A549 (cell line): ENCODE results near the gene IL1RAP. TPM values are rescaled to one million over a fixed set of nuclear protein-coding genes. Genes with fewer than 3 reads are reported as not detected.
A peak's percentile ranks its signal among the peaks of the same experiment; 100 is the strongest.
"Not testable (repeated sequence)": the region's sequence is repeated elsewhere in the genome, so short reads cannot be mapped to it uniquely, and the experiment has no call there.

Experiments used
- ATAC-seq, 2 experiments: fragments of 200-7000 bp in 1 of 2; fragments of >200 bp in 1 of 2; cut with Nextera tagmentation in 1 of 2; cut with Tn5 transposase in 1 of 2; 3 replicates each; pipeline versions ENCODE4 v1.8.0 to v1.9.1; 2018 to 2020; ENCODE audit warnings: mild to moderate bottlenecking in 1 of 2, moderate library complexity in 1 of 2
- CTCF ChIA-PET: fragments of 300-600 bp; sonication (Branson Sonifier 250); formaldehyde crosslinking; extraction: SDS; loops from one replicate; lab custom pipeline; 2021; ENCODE audit warnings: antibody characterized with exemption, inconsistent platforms; lab: Yijun Ruan, JAX
- POLR2A ChIA-PET: fragments of 350-600 bp; formaldehyde crosslinking; extraction: SDS; loops from one replicate; lab custom pipeline; 2021; ENCODE audit warnings: antibody characterized with exemption, inconsistent platforms; lab: Yijun Ruan, JAX
- DNase-seq, 2 experiments: peaks; one replicate each; pipeline versions ENCODE4 v3.0.0 to v3.0.0-alpha.2; 2011 to 2016; ENCODE audit warnings: low read depth in 1 of 2, low spot score in 1 of 2
- FAIRE-seq: peaks from 2 replicates; lab custom pipeline; 2011; peaks lifted over from hg19 to GRCh38; lab: Jason Lieb, UNC
- H3K27ac ChIP-seq, 2 experiments: fragments of >200 bp; sonication (Bioruptor Twin); formaldehyde crosslinking; 3 replicates each; pipeline ENCODE4 v1.5.1; 2016 to 2017
- H3K4me1 ChIP-seq: fragments of >200 bp; sonication (Bioruptor Twin); formaldehyde crosslinking; 3 replicates; pipeline ENCODE4 v1.6.1; 2016
- H3K4me2 ChIP-seq: fragments of >200 bp; sonication (Bioruptor Twin); formaldehyde crosslinking; 3 replicates; pipeline ENCODE4 v1.6.1; 2016
- H3K4me3 ChIP-seq: fragments of >200 bp; sonication (Bioruptor Twin); formaldehyde crosslinking; 3 replicates; pipeline ENCODE4 v1.5.1; 2016
- H3K9me3 ChIP-seq: fragments of >200 bp; sonication (Bioruptor Twin); formaldehyde crosslinking; 3 replicates; pipeline ENCODE4 v1.6.1; 2016
- CBX2 ChIP-seq: fragments of 200-600 bp; sonication (generic); IDR thresholded peaks from 2 replicates; pipeline ENCODE4 v1.6.1; 2016; ENCODE audit warnings: low read depth, mild to moderate bottlenecking, borderline replicate concordance
- CBX8 ChIP-seq: fragments of 200-600 bp; sonication (generic); IDR thresholded peaks from 2 replicates; pipeline ENCODE4 v1.6.1; 2016
- CEBPB ChIP-seq, 2 experiments: fragments of >200 bp in 1 of 2; sonication (Bioruptor Twin) in 1 of 2; formaldehyde crosslinking in 1 of 2; IDR thresholded peaks; 2 replicates each; pipeline ENCODE4 v1.6.1; 2012 to 2016
- CHD2 ChIP-seq: fragments of 150-350 bp; IDR thresholded peaks from 2 replicates; pipeline ENCODE4 v1.6.1; 2014; ENCODE audit warnings: low read length; ENCODE audit not compliant: partially characterized antibody
- CHD4 ChIP-seq: fragments of 200-600 bp; sonication (generic); IDR thresholded peaks from 2 replicates; pipeline ENCODE4 v1.6.1; 2016; ENCODE audit warnings: antibody characterized with exemption, mild to moderate bottlenecking, borderline replicate concordance
- FOSL2 ChIP-seq, 2 experiments: fragments of 450-650 bp in 1 of 2; fragments of >200 bp in 1 of 2; sonication (Bioruptor Twin) in 1 of 2; formaldehyde crosslinking; IDR thresholded peaks; 2 replicates each; pipeline versions ENCODE4 v1.5.0 to v1.6.1; 2016 to 2020; ENCODE audit warnings: mild to moderate bottlenecking in 1 of 2, moderate library complexity in 1 of 2
- GATA3 ChIP-seq: IDR thresholded peaks from 2 replicates; pipeline ENCODE4 v1.6.1; 2012; ENCODE audit warnings: borderline replicate concordance
- HDAC2 ChIP-seq: fragments of 200-600 bp; sonication (generic); IDR thresholded peaks from 2 replicates; pipeline ENCODE4 v1.6.1; 2016
- JUNB ChIP-seq: fragments of >200 bp; sonication (Bioruptor Twin); formaldehyde crosslinking; IDR thresholded peaks from 2 replicates; pipeline ENCODE4 v1.6.1; 2016
- KDM1A ChIP-seq: fragments of 200-600 bp; sonication (generic); IDR thresholded peaks from 2 replicates; pipeline ENCODE4 v1.6.1; 2016; ENCODE audit warnings: low read depth, mild to moderate bottlenecking
- MAX ChIP-seq: IDR thresholded peaks from 2 replicates; pipeline ENCODE4 v1.6.1; 2012
- MYC ChIP-seq: IDR thresholded peaks from 2 replicates; pipeline ENCODE4 v1.6.1; 2012; ENCODE audit warnings: mild to moderate bottlenecking, inconsistent platforms, low read length, improper control_type of control experiment, borderline replicate concordance
- NFE2L2 ChIP-seq: fragments of 150-350 bp; conservative IDR thresholded peaks from 2 replicates; pipeline ENCODE4 v1.6.1; 2014; ENCODE audit warnings: low read length
- POLR2AphosphoS2 ChIP-seq: conservative IDR thresholded peaks from 2 replicates; pipeline ENCODE4 v1.6.1; 2012; ENCODE audit warnings: low read length, improper control_type of control experiment, inconsistent platforms
- RAD21 ChIP-seq, 2 experiments: fragments of >200 bp in 1 of 2; sonication (Bioruptor Twin) in 1 of 2; formaldehyde crosslinking in 1 of 2; IDR thresholded peaks in 1 of 2; conservative IDR thresholded peaks in 1 of 2; 2 replicates in 1 of 2; 3 replicates in 1 of 2; pipeline ENCODE4 v1.6.1; 2012 to 2018; ENCODE audit warnings: inconsistent platforms in 1 of 2
- REST ChIP-seq: fragments of 200-600 bp; sonication (generic); IDR thresholded peaks from 2 replicates; pipeline ENCODE4 v1.6.1; 2016; ENCODE audit warnings: antibody characterized with exemption, mild to moderate bottlenecking, moderate library complexity
- RNF2 ChIP-seq: fragments of 200-600 bp; sonication (generic); IDR thresholded peaks from 2 replicates; pipeline ENCODE4 v1.6.1; 2016; ENCODE audit warnings: low read depth, mild to moderate bottlenecking, antibody characterized with exemption, moderate library complexity, borderline replicate concordance
- SMC3 ChIP-seq: fragments of >200 bp; sonication (Bioruptor Twin); formaldehyde crosslinking; IDR thresholded peaks from 3 replicates; pipeline ENCODE4 v1.6.1; 2018; ENCODE audit warnings: inconsistent platforms
- SREBF2 ChIP-seq: fragments of 450-650 bp; IDR thresholded peaks from 2 replicates; pipeline ENCODE4 v1.6.1; 2014; ENCODE audit warnings: mild to moderate bottlenecking, moderate library complexity
- TP53 ChIP-seq: fragments of 250-450 bp; sonication (Bioruptor Pico); IDR thresholded peaks from 2 replicates; pipeline ENCODE4 v1.5.0; 2021; ENCODE audit warnings: mild to moderate bottlenecking, moderate library complexity
- ZC3H11A ChIP-seq: fragments of 450-650 bp; IDR thresholded peaks from 2 replicates; pipeline ENCODE4 v1.6.1; 2014; ENCODE audit warnings: antibody characterized with exemption, mild to moderate bottlenecking
- ZFP36 ChIP-seq: fragments of 450-650 bp; IDR thresholded peaks from 2 replicates; pipeline ENCODE4 v1.6.1; 2014; ENCODE audit warnings: borderline replicate concordance; ENCODE audit not compliant: partially characterized antibody
- WGBS: methylation state at CpG from one replicate; pipeline ENCODE4 v1.1.6; 2017; ENCODE audit errors: missing lambda C conversion rate; 5-methylcytosine and 5-hydroxymethylcytosine counted together
- polyA plus RNA-seq, 4 experiments: library from polyadenylated mRNA; depleted of rRNA in 3 of 4; stranded (reverse); fragments of >200 nt; fragmentation: RNase III in 1 of 4; extraction: RNeasy Plus Mini Kit Qiagen cat#74134 plus additional on column Dnase treatment in 1 of 4; gene quantifications; 2 replicates in 3 of 4; 3 replicates in 1 of 4; pipeline ENCODE4 v1.2.3, GENCODE V29; 2011 to 2017
- TF ChIP-seq, protein P1 (sequence below): fragments of 250-450 bp; sonication (Bioruptor Pico); IDR thresholded peaks from 2 replicates; pipeline ENCODE4 v1.5.0; 2020; ENCODE audit warnings: low read depth, mild to moderate bottlenecking, moderate library complexity

The IL1RAP gene
- polyA plus RNA-seq, 2 of the 4 experiments (the other 2 are of a cell fraction) = 3.9 to 18.5 TPM

DNA sequence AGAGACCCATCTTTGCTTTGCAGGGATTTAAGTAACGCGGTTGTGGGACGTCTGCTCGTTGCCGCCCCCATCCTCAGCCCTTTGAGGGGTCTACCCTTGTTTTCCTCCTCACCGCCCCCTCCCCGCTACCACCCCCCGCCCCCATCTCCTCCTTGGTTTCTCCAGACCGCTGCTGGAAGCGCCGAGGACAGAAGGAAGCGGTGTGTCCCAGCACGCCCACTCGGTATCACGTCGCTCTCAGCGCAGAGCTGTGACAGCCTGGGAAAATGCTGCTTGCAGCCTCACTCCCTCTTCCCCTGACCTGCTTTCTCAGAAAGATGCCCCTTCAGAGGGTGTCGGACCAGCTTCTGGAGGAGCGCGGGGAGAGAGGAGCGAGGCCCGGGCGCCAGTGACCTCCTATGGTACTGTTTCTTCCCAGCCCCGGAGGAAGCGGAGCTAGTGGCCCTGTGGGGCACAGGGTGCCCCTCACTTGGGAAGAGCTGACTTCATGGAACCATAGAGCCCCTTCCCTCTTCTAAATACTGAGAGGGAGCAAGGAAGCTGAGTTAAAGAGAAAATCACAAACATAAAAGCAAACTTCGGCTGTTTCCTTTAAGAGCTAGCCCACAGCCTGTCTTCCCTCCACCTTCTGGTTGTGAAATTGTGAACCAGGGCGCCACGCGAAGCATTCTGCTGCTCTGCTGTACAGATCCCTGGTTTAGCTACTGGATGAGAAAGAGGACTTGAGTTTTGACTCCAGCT lies 698 bp downstream of the IL1RAP start:
- TF ChIP-seq SMC3 = no peak
- peak in 1 of 2 experiments; percentile 42; a peak in 1 of 4 replicates for TF ChIP-seq CEBPB (IDR thresholded peaks at IDR 0.05)
- no peak for TF ChIP-seq ZFP36
- TF ChIP-seq MAX = 0 out of 2 replicates have a peak, but pooled peaks have one; percentile 20
- peaks cover 42% of the 10 kb centered on the region for H3K4me1 ChIP-seq
- WGBS = 2% methylated on average over 12 of the region's 29 CpGs
- ATAC-seq = peak; percentile 55 to 67
- H3K4me2 ChIP-seq = peak overlapping the region; percentile 86
- FAIRE-seq = no peak
- ChIA-PET POLR2A (interaction anchor here (0.8 to 2.6 kb wide), 8 partner anchors 9 to 193 kb away, joined by 3 to 31 read pairs (median 6); partner anchors contain the start of gene CLDN1), CTCF (interaction anchor here (0.6 to 1.7 kb wide), 16 partner anchors 10 to 1368 kb away, joined by 3 to 6 read pairs (median 3); no protein-coding TSS in a partner anchor)
- H3K27ac ChIP-seq = peak overlapping the region; percentile 77 to 88
- no peaks in the 10 kb centered on the region for H3K9me3 ChIP-seq
- peak; percentile 18 to 36 for DNase-seq
- peak overlapping the region; percentile 85 for H3K4me3 ChIP-seq

GRCh38 chr3:190516416-190516815 lies 2.5 kb downstream of the IL1RAP start:
- CTCF ChIA-PET = interaction anchor here (1.4 kb wide), 1 partner anchor 555 kb away, joined by 3 read pairs; no protein-coding TSS in a partner anchor
- no peaks in the 10 kb centered on the region for H3K9me3 ChIP-seq
- H3K4me1 ChIP-seq = peaks cover 49% of the 10 kb centered on the region
- WGBS = 91% methylated on average over 1 of the region's 1 CpG
- H3K27ac ChIP-seq = no peak overlapping the region
- POLR2A ChIA-PET = no interaction called here
- no peak overlapping the region for H3K4me3 ChIP-seq
- TF ChIP-seq TP53 (CRISPR knock-in tag) = no peak
- no peak for TF ChIP-seq POLR2AphosphoS2
- TF ChIP-seq KDM1A = no peak
- TF ChIP-seq, protein P1, sequence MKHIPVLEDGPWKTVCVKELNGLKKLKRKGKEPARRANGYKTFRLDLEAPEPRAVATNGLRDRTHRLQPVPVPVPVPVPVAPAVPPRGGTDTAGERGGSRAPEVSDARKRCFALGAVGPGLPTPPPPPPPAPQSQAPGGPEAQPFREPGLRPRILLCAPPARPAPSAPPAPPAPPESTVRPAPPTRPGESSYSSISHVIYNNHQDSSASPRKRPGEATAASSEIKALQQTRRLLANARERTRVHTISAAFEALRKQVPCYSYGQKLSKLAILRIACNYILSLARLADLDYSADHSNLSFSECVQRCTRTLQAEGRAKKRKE (CRISPR knock-in tag) = no peak
- TF ChIP-seq HDAC2 = no peak
- no peak for TF ChIP-seq RNF2
- no peak for TF ChIP-seq JUNB
- TF ChIP-seq CBX8 = no peak
- TF ChIP-seq ZC3H11A = no peak
- TF ChIP-seq NFE2L2 = no peak
- TF ChIP-seq CHD2 = no peak
- FAIRE-seq (no peak), ATAC-seq (no peak), DNase-seq (no peak)
- peak overlapping the region; percentile 86 for H3K4me2 ChIP-seq

DNA sequence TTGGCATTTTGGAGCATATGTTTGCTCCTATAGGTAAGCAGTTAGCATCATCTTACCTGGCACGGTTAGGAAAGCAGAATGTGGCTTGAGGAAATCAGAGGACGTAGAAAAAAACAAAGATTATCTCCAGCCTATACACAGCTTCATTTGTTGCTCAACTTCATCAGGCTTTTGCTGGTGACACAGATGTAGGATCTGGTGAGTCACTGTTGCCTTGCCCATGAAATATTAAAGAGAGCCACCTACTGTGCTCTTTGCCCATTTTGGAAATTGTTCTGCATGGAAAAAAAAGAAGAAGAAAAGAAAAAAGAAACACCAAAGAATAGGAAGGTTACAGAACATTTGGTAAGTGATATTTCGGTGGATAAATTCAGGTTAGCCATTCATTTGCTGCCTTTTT lies 3.8 kb downstream of the IL1RAP start:
- ChIA-PET POLR2A (no interaction called here), CTCF (interaction anchor here (0.6 kb wide), 2 partner anchors 179 to 181 kb away, joined by 3 to 4 read pairs; no protein-coding TSS in a partner anchor)
- H3K4me3 ChIP-seq = no peak overlapping the region
- H3K4me1 ChIP-seq = peaks cover 48% of the 10 kb centered on the region
- TF ChIP-seq REST (no peak), ZFP36 (no peak), JUNB (peak; percentile 48; the same call in 1 of the 2 replicates), CEBPB (IDR thresholded peaks at IDR 0.05) (peak; percentile 52 to 55; a peak in 2 of 4 replicates), CHD4 (no peak), RAD21 (conservative IDR thresholded peaks at IDR 0.05 in 1 of 2, IDR thresholded peaks at IDR 0.05 in 1 of 2) (peak in 1 of 2 experiments; percentile 30; a peak in 1 of 5 replicates), CBX2 (no peak), SREBF2 (no peak), FOSL2 (IDR thresholded peaks at IDR 0.05) (no peak), FOSL2 (CRISPR knock-in tag; IDR thresholded peaks at IDR 0.05) (peak; percentile 61), SMC3 (0 out of 3 replicates have a peak, but pooled peaks have one; percentile 14), MYC (no peak), GATA3 (no peak)
- WGBS = 51% methylated on average over 3 of the region's 3 CpGs
- no peaks in the 10 kb centered on the region for H3K9me3 ChIP-seq
- DNase-seq (peak in 1 of 2 experiments; percentile 40), FAIRE-seq (no peak), ATAC-seq (no peak)
- peak overlapping the region; percentile 51 to 67; a peak in 5 of 6 replicates for H3K27ac ChIP-seq
- peak overlapping the region; percentile 86 for H3K4me2 ChIP-seq

GRCh38 chr3:190518531-190518930 lies 4.6 kb downstream of the IL1RAP start:
- DNase-seq, FAIRE-seq, ATAC-seq, CTCF ChIA-PET, H3K4me3 ChIP-seq, H3K27ac ChIP-seq, H3K9me3 ChIP-seq, POLR2A ChIA-PET, H3K4me2 ChIP-seq: not testable (repeated sequence)
- H3K4me1 ChIP-seq = peaks cover 42% of the 10 kb centered on the region
- 99% methylated on average over 4 of the region's 4 CpGs for WGBS
